ENCODE results near the gene FNDC3B.
"Not testable (repeated sequence)": the region's sequence is repeated elsewhere in the genome, so short reads cannot be mapped to it uniquely, and the experiment has no call there.

FNDC3B gene

DNA sequence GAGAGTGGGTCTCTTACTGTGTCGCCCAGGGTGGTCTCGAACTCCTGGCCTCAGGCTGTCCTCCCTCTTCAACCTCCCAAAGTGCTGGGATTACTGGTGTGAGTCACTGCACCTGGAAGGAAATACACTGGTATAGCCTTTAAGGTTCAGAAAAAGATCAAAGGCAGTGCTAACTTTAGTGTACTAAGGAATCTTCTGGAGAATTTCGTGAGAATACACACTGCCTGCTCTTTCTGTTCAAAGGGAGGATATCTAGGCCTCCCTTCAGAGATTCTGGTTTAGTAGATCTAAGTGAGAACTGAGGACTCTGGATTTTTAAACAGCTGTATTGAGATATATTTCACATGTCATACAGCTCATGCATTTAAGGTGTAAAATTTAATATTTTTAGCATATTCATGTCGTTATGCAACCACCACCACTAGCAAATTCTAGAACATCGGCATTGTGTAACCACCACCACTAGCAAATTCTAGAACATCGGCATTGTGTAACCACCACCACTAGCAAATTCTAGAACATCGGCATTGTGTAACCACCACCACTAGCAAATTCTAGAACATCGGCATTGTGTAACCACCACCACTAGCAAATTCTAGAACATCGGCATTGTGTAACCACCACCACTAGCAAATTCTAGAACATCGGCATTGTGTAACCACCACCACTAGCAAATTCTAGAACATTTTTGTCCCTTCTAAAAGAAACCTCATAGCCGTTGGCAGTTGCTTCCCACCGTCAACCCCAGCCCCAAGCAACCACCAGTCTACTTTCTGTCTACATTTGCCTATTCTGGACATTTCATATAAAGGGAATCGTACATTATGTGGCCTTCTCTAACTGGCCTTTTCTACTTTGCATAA, 54.4 kb downstream of the FNDC3B start:
- not testable (repeated sequence) for DNase-seq (ENCODE audit: low read depth in 2 of 2)

DNA sequence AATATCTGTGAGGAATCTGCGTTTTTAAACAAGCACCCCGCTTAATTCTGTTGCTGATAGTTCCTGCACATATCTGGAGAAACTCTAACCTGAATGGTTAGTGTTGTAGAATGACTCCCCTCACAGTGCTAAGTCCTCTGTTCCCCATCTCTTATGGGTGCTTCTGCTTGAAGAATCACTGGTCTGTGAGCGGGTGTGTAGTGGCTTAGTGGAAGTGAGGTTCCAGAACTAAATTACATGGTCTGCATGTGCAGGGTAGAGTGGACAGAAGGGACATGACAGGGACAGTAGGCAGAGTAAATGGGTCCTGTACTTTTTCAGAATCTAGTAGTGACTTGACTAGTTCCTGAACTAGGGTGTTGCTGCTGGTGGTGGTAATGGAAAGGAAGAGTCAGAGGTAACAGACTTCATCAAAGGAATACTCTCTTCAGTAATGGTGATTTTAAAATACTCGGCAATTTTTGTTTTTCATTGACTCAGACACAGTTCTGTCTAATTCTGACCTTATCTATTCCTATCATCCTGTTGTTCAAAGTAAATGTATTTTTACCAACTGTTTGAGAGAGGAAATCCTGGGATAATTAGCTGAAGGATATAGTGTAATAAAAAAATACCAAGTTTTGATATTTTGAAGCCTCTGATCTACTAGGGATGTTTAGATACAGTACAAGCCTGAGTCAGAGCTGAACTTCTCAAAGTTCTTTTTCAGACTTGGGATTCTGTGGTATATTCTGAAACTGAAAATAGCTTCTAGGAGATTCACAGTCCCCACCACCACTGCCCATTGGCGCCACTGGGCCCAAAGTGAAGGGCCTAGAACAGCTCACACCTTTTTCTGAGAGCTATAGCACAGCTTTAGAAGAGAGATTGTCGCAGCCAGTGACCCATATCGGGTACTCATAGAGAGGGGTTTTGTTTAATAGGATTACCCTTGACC, 55.5 kb downstream of the FNDC3B start:
- DNase-seq (ENCODE audit: low read depth in 2 of 2) = no peak

DNA sequence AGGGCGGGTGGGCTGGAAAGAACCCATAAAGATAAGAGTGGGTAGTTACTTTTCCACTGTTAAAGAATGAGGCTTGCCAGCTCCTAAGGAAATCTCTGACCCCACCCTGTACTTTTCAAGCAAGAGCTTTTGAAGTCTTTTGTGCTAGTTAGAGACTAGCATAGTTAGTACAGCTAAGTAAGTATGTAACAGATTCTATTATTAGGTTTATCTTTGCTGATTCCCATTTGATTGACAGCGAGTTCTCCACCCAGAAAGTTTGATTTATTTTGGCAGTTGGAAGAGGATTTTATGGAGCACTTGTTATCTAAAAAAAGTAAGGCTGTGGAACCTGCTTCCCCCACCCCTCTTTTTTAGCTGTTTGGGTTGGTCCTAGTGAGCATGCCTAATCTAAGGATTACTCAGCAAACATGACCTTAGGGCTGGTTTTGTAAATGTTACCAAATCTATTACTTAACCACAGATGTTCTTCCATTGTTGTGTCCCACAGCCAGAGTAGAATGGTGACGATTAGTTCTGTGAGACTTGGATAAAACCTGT, 57.6 kb downstream of the FNDC3B start:
- no peak for DNase-seq (ENCODE audit: low read depth in 2 of 2)

DNA sequence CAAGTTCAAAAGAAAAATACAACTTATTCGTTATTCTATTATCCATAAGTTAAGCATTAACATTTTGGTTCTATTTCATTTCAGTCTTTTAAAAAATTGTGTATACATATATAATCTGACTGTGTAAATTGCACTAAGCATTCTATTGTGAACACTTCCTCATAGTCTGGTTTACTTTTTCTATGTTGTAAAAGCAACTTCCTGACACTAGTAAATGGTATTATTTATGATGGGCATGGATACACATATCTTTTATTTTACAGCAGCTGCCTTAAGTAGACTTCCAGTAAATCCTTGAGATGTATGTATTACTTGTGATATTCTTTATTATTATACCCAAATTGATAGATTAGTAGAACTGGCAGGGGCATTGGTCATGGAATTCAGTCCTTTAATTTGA, 58.2 kb downstream of the FNDC3B start:
- no peak for DNase-seq (ENCODE audit: low read depth in 2 of 2)

DNA sequence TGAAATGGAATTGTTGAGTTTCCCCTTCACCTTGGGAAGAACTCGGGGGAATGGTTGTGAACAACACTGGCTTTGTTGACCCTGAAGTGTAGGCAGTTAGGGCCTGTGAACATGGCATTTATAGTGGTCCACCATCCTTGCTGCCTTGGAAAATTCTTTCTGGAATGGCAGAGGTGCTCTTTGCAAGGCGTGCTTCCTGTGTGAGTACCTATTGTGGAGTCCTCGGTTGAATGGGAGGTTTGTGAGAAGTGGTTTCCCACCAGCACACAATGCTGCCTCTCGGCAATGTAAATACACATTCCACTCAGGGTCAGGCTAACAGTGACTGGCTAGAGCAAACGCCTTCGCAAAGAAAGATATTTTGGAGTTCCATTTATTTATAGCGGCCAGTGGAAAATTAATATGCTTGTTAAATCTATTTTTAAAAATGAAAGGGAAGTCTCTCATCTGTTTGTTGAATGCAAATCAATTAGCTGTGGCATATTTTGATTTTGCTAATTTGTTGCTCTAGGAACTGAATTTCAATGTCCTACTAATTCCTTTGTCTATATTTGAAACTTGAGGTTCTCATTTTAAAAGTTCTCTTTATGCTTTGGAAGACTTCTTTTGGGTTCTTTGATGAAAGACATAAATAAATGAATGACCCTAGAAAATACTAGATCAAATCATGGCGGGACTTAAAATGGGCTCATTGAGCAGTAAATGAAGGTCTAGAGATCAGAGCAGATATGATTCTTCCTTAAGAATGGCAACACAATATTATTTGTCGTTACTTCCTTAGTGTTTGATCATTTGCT, 59.5 kb downstream of the FNDC3B start:
- no peak for DNase-seq (ENCODE audit: low read depth in 2 of 2)

DNA sequence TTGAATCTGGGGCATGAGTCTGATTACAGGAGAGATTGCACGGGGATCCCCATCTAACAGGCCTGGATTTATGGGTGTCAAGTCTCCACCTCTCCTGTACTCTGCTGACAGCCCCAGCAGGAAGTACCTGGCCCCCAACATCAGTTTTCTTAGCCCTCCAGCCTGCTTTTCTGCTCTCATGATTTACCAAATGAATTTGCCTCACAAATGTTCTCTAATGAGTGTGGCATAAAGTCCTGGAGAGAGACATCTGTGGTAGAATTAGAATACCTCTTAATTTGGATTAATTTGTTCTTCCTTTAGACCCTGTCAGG, 60.1 kb downstream of the FNDC3B start:
- no peak for DNase-seq (ENCODE audit: low read depth in 2 of 2)

DNA sequence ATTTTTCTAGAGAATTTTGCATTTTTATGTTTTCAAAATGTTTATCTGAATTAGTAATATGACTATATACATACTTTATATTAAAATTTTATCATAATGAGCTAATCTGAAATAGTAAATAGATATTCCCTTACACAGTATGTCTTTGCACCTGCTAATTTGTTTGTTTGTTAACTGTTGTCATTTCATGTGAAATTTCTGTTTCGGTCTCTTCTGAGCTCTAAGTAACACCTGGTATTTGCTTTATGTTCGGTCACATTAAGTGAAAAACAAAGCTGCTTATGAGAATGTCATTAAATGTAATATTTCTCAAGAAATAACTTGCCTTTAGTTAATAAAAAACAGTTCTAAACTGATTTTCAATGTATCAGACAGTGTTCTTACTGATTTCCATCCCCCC, 61.1 kb downstream of the FNDC3B start:
- no peak for DNase-seq (ENCODE audit: low read depth in 2 of 2)

DNA sequence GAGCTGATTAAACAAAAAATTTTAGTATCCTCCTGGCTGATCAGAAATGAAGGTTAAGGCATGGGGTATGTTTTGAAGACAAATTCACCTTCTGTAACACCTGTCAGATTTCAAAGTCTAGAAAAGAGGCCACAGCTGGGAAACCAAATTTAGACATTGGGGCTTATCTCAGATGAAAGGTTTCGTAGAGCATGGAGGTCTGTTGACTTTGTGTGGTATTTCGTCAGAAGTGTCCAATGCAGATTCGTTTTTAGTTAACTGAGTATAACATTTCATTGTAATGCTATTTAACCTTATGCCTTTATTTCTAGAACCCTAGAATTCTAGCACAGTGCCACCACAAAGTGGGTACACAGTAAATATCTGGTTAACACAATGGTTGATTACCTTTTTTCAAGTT, 61.7 kb downstream of the FNDC3B start:
- DNase-seq (ENCODE audit: low read depth in 2 of 2) = no peak

DNA sequence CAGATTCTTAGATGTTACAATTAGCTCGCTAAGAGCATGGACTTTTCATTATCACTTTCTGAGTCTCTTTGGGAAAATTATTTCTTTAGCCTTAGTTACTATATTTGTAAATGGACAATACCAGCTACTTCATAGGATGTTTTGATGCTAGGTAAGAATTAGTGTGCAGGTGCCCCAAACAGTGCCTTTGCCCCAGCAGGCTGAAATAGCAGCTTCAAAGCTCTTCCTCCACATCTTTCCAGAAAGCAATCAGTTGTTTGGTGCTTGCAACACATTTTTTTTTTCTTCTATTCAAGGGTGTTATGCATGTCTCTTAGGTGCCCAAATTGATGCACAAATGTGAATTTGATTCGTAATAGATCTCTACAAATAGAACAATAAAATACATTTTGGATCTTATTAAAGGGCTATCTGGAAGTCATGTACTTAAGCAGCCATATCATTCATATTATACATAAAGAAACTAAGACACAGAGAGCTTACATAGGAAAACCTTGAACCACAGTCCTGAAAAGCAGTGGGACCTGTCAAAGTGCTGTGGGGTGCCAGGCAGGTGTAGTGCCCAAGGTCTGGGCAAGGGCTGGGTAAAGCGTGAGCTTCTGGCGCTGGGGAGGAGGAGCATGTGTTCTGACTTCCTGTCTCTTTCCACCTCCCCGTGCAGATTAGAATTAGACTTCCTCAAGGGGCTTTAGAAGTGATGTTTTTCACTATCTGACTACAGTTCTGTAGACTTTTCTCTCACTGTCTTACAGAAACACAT, 62.9 kb downstream of the FNDC3B start:
- DNase-seq (ENCODE audit: low read depth in 2 of 2) = no peak

DNA sequence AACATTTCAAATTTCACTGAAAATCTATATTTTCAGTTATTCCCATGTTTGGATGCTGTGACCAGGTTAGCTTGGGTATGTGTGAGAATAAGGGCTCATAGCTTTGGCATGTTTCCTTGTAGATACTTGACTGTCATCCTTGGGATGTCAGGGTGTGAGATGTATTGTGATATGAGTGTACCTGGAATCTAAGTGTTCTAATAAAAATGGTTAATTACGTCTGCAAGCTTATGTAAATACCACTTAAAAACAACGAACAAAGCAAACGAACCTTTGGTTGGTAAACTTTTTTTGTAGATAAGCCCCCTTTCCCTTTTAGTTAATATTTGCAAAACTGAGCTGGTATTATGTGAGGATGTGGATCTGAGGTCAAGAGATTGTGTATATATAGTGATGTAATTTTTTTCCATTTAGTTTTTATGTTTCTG, 63.5 kb downstream of the FNDC3B start:
- DNase-seq (ENCODE audit: low read depth in 2 of 2) = no peak

DNA sequence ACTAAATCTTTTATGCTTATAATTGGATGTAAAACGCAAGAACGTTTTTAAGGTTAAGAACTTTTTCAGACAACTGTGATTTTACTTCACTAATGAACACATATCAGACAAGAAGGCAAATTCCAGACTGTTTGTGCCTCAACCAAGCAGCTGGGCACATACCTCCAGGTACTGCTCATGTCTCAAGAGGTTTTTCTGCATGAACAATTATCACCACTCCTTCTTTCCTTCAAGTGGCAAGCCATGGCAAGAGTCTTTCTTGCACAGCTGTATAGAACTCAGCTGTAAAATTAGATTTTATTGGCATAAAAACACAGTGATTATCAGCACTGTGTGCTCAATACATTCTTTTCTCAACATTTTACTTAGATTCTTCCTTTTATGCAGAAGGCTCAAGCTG, 64.3 kb downstream of the FNDC3B start:
- no peak for DNase-seq (ENCODE audit: low read depth in 2 of 2)

DNA sequence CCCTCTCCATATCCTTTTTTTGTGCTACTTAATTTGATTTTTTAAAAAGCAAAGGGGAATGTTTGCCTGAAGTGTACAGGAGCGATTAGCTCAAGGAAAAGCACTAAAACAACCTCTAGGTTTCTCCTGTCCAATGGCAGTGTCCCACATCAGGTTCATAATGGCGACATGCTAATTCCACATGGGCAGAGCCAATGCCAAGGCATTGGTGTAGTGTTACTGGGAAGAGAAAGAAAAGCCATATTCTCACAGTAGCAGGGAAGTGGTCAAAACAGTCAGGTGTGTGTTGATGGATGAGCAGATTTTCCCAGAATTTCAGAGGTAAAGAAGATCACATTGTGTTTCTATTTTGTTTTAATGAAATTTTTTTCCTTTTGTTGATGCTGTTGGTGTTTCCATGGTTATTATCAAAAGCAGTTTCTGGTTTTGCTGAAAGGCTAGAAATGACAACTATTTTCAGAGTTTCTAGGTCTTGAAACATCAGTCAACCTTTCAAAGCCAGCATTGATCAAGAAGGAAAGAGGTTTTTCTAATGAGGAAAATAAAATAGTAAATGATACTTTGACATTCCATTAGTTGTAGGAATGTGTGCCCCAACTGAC, 65.2 kb downstream of the FNDC3B start:
- no peak for DNase-seq (ENCODE audit: low read depth in 2 of 2)

DNA sequence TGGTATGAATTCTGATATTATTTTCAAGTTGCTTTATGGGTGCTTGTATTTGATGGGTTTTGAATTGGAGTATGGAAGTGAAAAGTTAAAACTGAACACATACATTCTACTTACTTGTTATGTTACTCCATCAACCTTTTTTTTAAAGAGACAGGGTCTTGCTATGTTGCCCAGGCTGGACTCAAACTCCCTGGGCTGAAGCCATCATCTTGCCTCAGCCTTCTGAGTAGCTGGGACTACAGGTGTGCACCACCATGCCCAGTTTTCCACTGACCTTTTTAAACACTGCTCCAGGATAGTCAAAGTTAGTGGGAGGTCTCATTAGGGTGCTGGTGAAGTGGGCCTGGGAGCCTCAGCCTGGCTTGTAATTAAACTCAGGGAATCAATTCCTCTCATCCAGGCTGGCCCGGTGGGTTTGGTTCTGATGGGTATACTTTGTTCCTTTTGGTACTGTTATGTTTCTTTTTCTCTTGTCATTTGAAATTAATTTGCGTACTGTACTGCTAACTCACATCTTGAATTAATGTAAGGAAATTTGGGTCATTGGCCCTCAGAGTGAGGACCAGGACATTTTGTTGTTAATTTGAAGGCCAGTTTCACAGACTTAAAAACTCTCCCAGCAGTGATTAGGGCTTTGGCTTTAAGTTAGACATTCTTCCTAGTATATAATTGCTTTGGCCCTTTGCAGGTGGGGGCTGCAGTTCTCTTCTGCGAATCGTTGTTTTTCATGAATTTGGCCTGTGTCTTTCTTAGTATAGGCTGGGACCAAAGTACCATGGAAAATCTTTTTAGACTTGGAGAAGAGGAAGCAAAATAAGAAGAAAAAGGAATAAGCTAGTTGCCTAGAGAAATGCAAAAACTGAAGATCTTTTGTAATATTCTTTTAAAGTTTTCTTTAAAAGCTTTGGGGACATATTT, 66.9 kb downstream of the FNDC3B start:
- no peak for DNase-seq (ENCODE audit: low read depth in 2 of 2)

DNA sequence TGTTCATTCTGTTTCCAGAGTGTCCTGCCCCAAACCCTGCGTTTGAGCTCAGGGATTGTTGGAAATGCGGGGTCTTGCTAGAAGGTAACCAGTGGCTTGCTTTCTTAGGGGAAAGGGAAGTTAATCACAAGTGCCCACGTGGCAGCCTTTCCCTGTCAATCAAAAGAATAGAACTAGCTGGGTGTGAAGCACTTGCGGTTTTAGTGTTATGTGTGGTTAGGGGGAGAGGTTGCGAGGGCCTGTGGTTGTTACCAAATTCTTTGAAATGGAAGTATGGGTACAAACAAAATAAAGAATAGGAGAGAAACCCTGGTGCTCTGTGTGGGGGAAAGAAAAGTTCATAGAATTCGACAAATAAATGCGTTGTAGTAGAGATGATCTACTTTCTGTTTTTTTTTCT, 67.6 kb downstream of the FNDC3B start:
- peak; percentile 24 to 26 for DNase-seq (ENCODE audit: low read depth in 2 of 2)

DNA sequence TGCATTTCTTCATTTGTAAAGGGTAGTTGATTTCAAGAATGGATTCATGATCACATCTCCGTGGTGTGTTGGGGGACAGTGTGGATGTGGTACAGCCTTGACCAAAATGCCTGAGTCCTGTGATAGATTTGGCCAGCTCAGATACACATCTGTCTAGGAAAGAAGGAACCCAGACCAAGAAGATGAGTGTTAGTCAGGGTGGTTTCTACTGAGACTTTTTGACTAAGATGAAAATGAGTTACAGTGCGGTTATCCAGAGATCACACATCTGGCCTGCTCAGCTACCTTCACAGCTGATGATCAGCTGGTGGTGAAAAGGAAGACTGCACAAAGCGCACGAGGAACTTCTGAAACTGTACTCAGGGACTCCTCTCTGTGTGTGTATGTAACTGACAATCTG, 68.0 kb downstream of the FNDC3B start:
- DNase-seq (ENCODE audit: low read depth in 2 of 2) = peak; percentile 50 to 51

DNA sequence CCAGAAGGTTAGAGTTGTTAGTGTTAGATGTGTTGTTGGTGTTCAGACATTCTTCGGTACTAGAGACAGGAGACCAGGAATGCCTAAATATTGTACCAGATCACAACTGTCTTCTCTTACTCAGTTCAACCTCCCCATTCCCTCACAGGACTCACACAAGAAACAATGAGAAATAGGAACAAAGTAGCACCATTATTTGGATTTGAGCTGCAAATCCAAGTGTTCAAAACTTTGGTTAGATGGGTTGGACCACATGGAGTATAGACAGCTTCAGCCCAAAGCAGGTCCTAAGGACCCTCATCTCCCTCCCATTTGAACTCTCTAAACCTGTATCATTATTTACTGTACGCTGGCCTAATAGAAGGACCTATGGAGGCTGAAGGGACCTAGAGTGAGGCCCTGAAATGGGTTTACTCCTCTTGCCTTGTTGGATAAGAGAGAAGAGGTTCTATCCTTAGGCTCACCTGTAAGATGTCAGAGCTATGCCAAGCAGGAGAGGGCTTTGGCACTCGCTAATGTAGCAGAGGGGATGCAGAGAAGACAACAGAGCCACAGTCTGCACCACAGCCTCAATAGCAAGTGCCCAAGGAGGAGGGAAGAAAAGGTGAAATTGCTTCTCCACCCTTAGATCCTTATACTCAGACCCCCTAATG, 70.9 kb downstream of the FNDC3B start:
- DNase-seq (ENCODE audit: low read depth in 2 of 2) = no peak

DNA sequence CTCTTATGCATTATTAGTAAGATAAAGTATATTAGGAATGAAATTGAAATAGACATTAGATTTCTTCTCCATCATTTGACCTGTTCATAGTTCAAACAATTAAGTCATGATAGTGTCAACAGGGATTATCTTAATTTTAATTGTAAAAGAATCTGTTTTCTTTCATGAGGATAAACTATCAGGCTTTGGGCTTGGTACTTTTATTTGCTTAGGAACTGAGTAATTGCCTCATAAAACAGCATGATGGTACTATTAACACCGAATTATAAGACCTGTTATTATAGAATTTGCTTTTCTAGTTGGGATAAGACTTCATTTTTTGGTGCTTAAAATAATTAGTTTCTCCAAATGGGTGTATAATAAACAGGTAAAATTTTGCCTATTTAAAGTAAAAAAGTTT, 71.8 kb downstream of the FNDC3B start:
- DNase-seq (ENCODE audit: low read depth in 2 of 2) = no peak

DNA sequence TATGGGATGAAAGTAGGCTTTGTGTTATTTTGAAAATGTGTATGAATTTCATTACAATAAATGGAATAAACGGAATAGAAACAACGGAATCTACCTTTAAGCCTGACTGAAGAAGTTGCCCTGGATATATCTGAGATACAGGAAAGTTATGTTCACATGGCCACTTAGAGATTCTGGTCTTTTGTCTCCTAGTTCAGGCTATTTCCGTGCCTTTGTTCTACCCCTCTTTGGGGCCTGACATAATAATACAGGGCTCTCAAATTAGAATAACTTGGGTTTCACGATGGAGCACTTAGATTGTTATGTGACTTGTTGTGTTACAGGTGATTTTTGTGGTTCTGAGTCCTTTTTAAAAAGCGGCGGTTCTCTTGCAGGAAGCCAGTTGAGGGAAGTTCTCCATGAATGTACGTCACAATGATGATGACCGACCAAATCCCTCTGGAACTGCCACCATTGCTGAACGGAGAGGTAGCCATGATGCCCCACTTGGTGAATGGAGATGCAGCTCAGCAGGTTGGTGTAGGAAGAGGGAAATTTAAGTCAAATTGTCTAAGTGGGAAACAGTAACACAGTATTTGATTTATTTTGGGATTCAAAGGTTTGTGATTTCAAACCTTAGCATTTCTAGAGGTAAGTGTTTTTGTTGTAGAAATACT, 72.8 kb downstream of the FNDC3B start:
- DNase-seq (ENCODE audit: low read depth in 2 of 2) = no peak

DNA sequence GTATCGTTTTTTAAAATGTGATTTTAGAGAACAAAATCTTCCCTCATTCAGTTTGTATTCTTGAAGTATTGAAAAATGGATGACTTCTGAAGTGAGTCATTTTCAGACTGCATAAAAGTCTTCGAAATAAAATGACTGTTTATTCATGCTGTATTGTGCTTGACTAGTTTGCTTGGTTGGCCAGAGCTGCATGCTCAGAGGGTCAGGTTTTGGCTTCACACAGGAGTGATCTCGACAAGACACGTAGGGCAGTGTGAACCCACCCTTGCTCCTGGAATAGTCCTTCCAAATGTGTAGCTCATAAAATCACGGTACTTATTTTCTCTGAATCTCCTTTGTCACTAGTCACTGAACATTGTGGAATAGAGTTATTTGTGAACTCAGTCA, 73.3 kb downstream of the FNDC3B start:
- DNase-seq (ENCODE audit: low read depth in 2 of 2) = no peak

Measured in stimulated activated CD4-positive, alpha-beta T cell treated with anti-CD3 and anti-CD28 coated beads, Interleukin-15, amount 100 ng/mL, for 48 hours (primary cell).